Spleen (tissue), 11 donors: Measurements from ENCODE around the gene DHRSX. TPM values are rescaled to one million over a fixed set of nuclear protein-coding genes. Genes with fewer than 3 reads are reported as not detected.
"Not testable (repeated sequence)": the region's sequence is repeated elsewhere in the genome, so short reads cannot be mapped to it uniquely, and the experiment has no call there.

Experiments used
- DNase-seq: peaks from one replicate; pipeline ENCODE4 v3.0.0-alpha.2; 2020
- H3K27ac ChIP-seq, 8 donors: fragments of 200-600 bp; sonication (generic) in 7 of 8; 1 replicate in 4 of 8; 2 replicates in 4 of 8; pipeline versions ENCODE4 v1.5.0 to v1.8.0; 2016 to 2021; ENCODE audit warnings: inconsistent platforms in 4 of 8, mild to moderate bottlenecking in 4 of 8, moderate library complexity in 1 of 8
- H3K27me3 ChIP-seq, 7 donors: fragments of 200-600 bp; sonication (generic) in 6 of 7; replicated peaks in 1 of 7; 1 replicate in 4 of 7; 2 replicates in 3 of 7; pipeline versions ENCODE4 v1.5.0 to v1.8.0; 2016 to 2021; ENCODE audit warnings: inconsistent platforms in 3 of 7, mild to moderate bottlenecking in 1 of 7
- H3K36me3 ChIP-seq, 6 donors: fragments of 200-600 bp; sonication (generic) in 5 of 6; 1 replicate in 4 of 6; 2 replicates in 2 of 6; pipeline versions ENCODE4 v1.5.0 to v1.8.0; 2016 to 2021; ENCODE audit warnings: inconsistent platforms in 2 of 6
- H3K4me1 ChIP-seq, 6 donors: fragments of 200-600 bp; sonication (generic) in 5 of 6; 1 replicate in 3 of 6; 2 replicates in 3 of 6; pipeline versions ENCODE4 v1.5.0 to v1.8.0; 2016 to 2021; ENCODE audit warnings: inconsistent platforms in 3 of 6
- H3K4me3 ChIP-seq, 8 donors: fragments of 200-600 bp; sonication (generic) in 7 of 8; 1 replicate in 4 of 8; 2 replicates in 4 of 8; pipeline versions ENCODE4 v1.5.0 to v1.8.0; 2016 to 2021; ENCODE audit warnings: inconsistent platforms in 4 of 8, mild to moderate bottlenecking in 4 of 8, moderate library complexity in 2 of 8
- H3K9me3 ChIP-seq, 8 donors: fragments of 200-600 bp; sonication (generic) in 7 of 8; 1 replicate in 4 of 8; 2 replicates in 4 of 8; pipeline versions ENCODE4 v1.5.0 to v1.8.0; 2016 to 2021; ENCODE audit warnings: inconsistent platforms in 4 of 8
- POLR2A ChIP-seq, 3 donors: fragments of 450-650 bp; IDR thresholded peaks; one replicate each; pipeline ENCODE4 v1.5.1; 2017; ENCODE audit warnings: antibody characterized with exemption in 3 of 3, mild to moderate bottlenecking in 1 of 3
- POLR2AphosphoS5 ChIP-seq, 3 donors: sonication (generic); formaldehyde crosslinking; IDR thresholded peaks; one replicate each; pipeline ENCODE4 v1.5.1; 2017; ENCODE audit warnings: antibody characterized with exemption in 3 of 3
- WGBS, 5 donors: extraction: QIAGEN DNeasy Blood & Tissue Kit in 3 of 5; methylation state at CpG; one replicate each; pipeline versions ENCODE4 v1.1.5 to v1.1.7; 2013 to 2018; 5-methylcytosine and 5-hydroxymethylcytosine counted together
- intact Hi-C: fragments of 100-400 bp; cut with DNase I; formaldehyde crosslinking; loops from one replicate; pipeline ENCODE4 v1.15.0; 2023; ENCODE audit warnings: low total_unique reads
- polyA plus RNA-seq, 3 donors: library from polyadenylated mRNA; stranded (reverse); fragments of 200-250 nt; gene quantifications; one replicate each; pipeline ENCODE4 v1.2.1, GENCODE V29; 2013
- total RNA-seq, 7 donors: library from RNA; depleted of rRNA in 3 of 7; stranded (reverse); fragments of >200 nt in 3 of 7; fragmentation: NEBNext Ultra II Directional in 4 of 7; extraction: Animal tissue kit (Norgen Biotek cat#: 25700) in 4 of 7; gene quantifications; one replicate each; pipeline versions ENCODE4 v1.1.0 to v1.2.1, GENCODE V29; 2016 to 2021
- TF ChIP-seq, protein P1 (sequence below), 11 experiments: fragments of 200-600 bp in 7 of 11; fragments of 450-650 bp in 4 of 11; sonication (generic) in 4 of 11; IDR thresholded peaks in 8 of 11; conservative IDR thresholded peaks in 3 of 11; 1 replicate in 7 of 11; 2 replicates in 4 of 11; pipeline versions ENCODE4 v1.4.0 to v1.8.0; 2016 to 2021; ENCODE audit warnings: antibody characterized with exemption in 11 of 11, inconsistent platforms in 4 of 11, mild to moderate bottlenecking in 1 of 11
- donor health status: healthy with polysubstance abuse.
- donor health status: DM: no; HTN: no; CAD: no; lungs with moderate emphysema.
- donor health status: DM: no; HTN: no; CAD: no.
- donor health status: Bipolar disorder and iron deficiency.
- donor health status: healthy.
- donor health status: DM: no; HTN: no; CAD: no.
- donor health status: DM: yes; HTN: yes; CAD: no.

The DHRSX gene
- total and polyA plus RNA-seq, 10 donors, result 5.5 to 29.6 (median 23.2) TPM

DNA sequence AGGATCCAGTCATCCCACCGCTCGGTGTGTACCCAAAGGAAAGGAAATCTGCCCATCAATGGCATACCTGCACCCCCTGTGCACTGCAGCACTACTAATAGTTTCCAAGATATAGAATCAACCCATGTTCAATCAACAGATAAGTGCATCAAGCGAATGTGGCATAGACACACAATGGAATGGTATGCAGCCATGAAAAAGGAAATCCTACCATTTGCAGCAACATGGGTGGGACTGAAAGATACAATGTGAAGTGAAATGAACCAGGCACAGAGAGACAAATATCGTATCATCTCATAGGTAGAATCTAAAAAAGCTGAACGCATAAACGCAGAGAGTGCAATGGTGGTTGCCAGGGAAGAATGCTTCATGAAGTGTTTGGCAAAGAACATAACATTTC, 42.5 kb downstream of the DHRSX start:
- DNase-seq, result no peak
- Histone ChIP-seq H3K4me3 (no peak overlapping the region), H3K4me1 (no peaks in the 10 kb centered on the region), H3K36me3 (peaks cover 0 to 16% (median 0%) of the 10 kb centered on the region in 6 donors), H3K9me3 (peaks cover 0 to 16% (median 5%) of the 10 kb centered on the region in 8 donors), H3K27me3 (no peaks in the 10 kb centered on the region), H3K27ac (no peak overlapping the region)
- TF ChIP-seq POLR2A (IDR thresholded peaks at IDR 0.05), result no peak
- TF ChIP-seq POLR2AphosphoS5 (IDR thresholded peaks at IDR 0.05), result no peak
- TF ChIP-seq, protein P1, sequence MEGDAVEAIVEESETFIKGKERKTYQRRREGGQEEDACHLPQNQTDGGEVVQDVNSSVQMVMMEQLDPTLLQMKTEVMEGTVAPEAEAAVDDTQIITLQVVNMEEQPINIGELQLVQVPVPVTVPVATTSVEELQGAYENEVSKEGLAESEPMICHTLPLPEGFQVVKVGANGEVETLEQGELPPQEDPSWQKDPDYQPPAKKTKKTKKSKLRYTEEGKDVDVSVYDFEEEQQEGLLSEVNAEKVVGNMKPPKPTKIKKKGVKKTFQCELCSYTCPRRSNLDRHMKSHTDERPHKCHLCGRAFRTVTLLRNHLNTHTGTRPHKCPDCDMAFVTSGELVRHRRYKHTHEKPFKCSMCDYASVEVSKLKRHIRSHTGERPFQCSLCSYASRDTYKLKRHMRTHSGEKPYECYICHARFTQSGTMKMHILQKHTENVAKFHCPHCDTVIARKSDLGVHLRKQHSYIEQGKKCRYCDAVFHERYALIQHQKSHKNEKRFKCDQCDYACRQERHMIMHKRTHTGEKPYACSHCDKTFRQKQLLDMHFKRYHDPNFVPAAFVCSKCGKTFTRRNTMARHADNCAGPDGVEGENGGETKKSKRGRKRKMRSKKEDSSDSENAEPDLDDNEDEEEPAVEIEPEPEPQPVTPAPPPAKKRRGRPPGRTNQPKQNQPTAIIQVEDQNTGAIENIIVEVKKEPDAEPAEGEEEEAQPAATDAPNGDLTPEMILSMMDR (IDR thresholded peaks at IDR 0.05 in 8 of 11, conservative IDR thresholded peaks at IDR 0.05 in 3 of 11), result no peak
- intact Hi-C loops, result no loop called here
- WGBS, 5 donors, result 86 to 98% (median 90%) methylated on average over 6 of the region's 6 CpGs

DNA sequence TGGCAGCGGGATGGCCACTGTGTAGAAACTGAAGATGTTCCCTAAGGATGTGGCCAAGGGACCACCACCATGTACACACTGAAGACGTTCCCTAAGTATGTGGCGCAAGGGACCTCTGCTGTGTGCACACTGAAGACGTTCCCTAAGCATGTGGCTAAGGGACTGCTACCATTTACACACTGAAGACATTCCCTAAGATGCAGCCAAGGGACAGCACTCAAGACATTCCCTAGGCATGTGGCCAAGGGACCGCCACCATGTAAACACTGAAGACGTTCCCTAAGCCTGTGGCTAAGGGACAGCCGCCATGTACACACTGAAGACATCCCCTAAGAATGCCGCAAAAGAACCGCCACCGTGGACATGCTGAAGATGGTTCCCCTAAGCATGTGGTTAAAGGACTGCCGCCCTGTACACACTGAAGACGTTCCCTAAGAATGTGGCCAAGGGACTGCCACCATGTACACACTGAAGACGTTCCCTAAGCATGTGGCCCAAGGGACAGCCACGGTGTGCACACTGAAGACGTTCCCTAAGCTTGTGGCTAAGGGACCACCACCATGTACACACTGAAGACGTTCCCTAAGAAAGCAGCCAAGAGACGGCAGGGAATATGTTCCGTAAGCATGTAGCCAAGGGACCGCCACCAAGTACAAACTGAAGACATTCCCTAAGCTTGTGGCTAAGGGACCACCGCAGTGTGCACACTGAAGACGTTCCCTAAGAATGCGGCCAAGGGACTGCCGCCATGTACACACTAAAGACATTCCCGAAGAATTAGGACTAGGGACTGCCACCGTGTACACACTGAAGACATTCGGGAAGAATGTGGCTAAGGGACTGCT, 43.3 kb downstream of the DHRSX start:
- no peak for DNase-seq

DNA sequence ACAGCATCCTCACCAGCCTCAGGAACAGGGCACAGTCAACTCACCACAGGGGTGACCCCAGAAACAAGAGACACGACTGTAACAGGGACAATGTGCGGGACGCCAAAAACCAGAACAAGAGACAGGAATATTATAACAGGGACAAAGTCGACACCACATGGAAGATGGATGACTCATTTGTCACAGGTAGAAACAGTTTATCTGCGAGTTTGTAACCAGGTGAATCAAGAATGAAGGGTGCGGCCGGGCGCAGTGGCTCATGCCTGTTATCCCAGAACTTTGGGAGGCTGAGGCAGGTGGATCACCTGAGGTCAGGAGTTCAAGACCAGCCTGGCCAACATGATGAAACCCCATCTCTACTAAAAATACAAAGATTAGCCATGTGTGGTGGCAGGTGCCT, 44.7 kb downstream of the DHRSX start:
- peaks cover 0 to 16% (median 5%) of the 10 kb centered on the region in 8 donors for H3K9me3 ChIP-seq
- H3K27me3 ChIP-seq, H3K4me3 ChIP-seq, DNase-seq, H3K4me1 ChIP-seq, H3K27ac ChIP-seq, intact Hi-C loops: not testable (repeated sequence)
- WGBS, 5 donors, result 93 to 98% (median 94%) methylated on average over 8 of the region's 8 CpGs
- H3K36me3 ChIP-seq, result peaks cover 0 to 28% (median 0%) of the 10 kb centered on the region in 6 donors

More for the DNA sequence above, 43.3 kb downstream of the DHRSX start:
- Histone ChIP-seq H3K4me3 (no peak overlapping the region), H3K36me3 (peaks cover 0 to 22% (median 0%) of the 10 kb centered on the region in 6 donors), H3K9me3 (peaks cover 0 to 16% (median 5%) of the 10 kb centered on the region in 8 donors), H3K4me1 (no peaks in the 10 kb centered on the region), H3K27ac (no peak overlapping the region), H3K27me3 (no peaks in the 10 kb centered on the region)
- 93 to 97% (median 95%) methylated on average over 26 of the region's 26 CpGs for WGBS, 5 donors
- no peak for TF ChIP-seq POLR2AphosphoS5 (IDR thresholded peaks at IDR 0.05)
- intact Hi-C loops, result no loop called here

DNA sequence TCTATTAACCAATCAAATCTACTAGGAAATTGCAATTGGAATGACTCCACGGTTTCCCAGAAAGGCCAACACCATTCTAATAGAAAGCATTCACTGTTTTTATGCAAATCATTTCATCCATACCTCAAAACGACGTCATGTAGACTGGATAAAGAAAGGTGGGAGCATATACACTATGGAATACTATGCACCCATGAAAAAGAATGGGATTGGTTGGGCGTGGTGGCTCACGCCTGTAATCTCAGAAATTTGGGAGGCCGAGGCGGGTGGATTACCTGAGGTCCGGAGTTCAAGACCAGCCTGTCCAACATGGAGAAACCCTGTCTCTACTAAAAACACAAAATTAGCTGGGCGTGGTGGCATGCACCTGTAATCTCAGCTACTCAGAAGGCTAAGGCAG, 46.2 kb downstream of the DHRSX start:
- H3K27me3 ChIP-seq, intact Hi-C loops, DNase-seq, H3K27ac ChIP-seq, H3K4me1 ChIP-seq, H3K4me3 ChIP-seq: not testable (repeated sequence)
- peaks cover 0 to 28% (median 0%) of the 10 kb centered on the region in 6 donors for H3K36me3 ChIP-seq
- H3K9me3 ChIP-seq, result peaks cover 0 to 16% (median 5%) of the 10 kb centered on the region in 8 donors
- 92 to 97% (median 95%) methylated on average over 9 of the region's 9 CpGs for WGBS, 5 donors

DNA sequence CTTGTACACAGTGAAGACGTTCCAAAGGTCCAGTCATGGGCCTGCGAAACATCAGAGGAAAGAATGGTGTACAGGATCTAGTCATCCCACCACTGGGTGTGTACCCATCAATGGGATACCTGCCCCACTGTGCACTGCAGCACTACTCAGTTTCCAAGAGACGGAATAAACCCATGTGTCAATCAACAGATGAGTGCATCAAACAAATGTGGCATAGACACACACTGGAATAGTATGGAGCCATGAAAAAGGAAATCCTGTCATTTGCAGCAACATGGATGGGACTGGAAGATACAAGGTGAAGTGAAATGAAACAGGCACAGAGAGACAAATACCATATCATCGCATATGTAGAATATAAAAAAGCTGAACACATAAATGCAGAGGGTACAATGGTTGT, 48.0 kb downstream of the DHRSX start:
- H3K36me3 ChIP-seq, result peaks cover 0 to 21% (median 0%) of the 10 kb centered on the region in 6 donors
- H3K27ac ChIP-seq, result no peak overlapping the region
- no peak overlapping the region for H3K4me3 ChIP-seq
- TF ChIP-seq, protein P1 (IDR thresholded peaks at IDR 0.05 in 8 of 11, conservative IDR thresholded peaks at IDR 0.05 in 3 of 11), result no peak
- TF ChIP-seq POLR2A (IDR thresholded peaks at IDR 0.05), result no peak
- no peak for TF ChIP-seq POLR2AphosphoS5 (IDR thresholded peaks at IDR 0.05)
- peaks cover 0 to 6% (median under 1%) of the 10 kb centered on the region in 8 donors for H3K9me3 ChIP-seq
- no peaks in the 10 kb centered on the region for H3K27me3 ChIP-seq
- no peaks in the 10 kb centered on the region for H3K4me1 ChIP-seq
- 94 to 98% (median 97%) methylated on average over 4 of the region's 4 CpGs for WGBS, 5 donors
- intact Hi-C loops, result no loop called here
- no peak for DNase-seq
